Activated naive CD4-positive, alpha-beta T cell (primary cell): ENCODE results near the gene SNRNP27.

ENCODE experiments used
- DNase-seq, 4 experiments: peaks; one replicate each; lab custom pipeline; 2025; lab: John Stamatoyannopoulos, UW

Gene SNRNP27

DNA sequence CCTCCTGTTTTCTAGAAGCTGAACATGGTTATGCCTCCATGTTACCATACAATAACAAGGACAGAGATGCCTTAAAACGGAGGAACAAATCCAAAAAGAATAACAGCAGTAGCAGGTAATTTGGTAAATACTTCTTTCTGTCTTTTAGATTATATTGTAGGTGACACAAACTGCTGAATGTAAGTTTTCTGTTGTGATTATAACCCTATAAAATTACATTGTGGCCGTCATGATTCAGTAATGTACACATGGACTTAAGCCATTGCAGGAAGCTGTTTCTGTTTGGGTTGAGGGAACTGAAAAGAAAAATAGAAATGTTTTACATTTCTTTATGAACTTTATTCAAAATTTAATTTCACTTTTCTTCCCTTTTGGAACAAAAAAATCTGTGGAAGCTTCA, 22.4 kb downstream of the SNRNP27 start:
- DNase-seq, result no peak

GRCh38 chr2:69917852-69918251, 24.1 kb downstream of the SNRNP27 start:
- DNase-seq, result no peak

- no peak for DNase-seq
Measured at GRCh38 chr2:69918401-69918800, 24.6 kb downstream of the SNRNP27 start.

GRCh38 chr2:69923116-69923515, 29.4 kb downstream of the SNRNP27 start:
- no peak for DNase-seq

DNA sequence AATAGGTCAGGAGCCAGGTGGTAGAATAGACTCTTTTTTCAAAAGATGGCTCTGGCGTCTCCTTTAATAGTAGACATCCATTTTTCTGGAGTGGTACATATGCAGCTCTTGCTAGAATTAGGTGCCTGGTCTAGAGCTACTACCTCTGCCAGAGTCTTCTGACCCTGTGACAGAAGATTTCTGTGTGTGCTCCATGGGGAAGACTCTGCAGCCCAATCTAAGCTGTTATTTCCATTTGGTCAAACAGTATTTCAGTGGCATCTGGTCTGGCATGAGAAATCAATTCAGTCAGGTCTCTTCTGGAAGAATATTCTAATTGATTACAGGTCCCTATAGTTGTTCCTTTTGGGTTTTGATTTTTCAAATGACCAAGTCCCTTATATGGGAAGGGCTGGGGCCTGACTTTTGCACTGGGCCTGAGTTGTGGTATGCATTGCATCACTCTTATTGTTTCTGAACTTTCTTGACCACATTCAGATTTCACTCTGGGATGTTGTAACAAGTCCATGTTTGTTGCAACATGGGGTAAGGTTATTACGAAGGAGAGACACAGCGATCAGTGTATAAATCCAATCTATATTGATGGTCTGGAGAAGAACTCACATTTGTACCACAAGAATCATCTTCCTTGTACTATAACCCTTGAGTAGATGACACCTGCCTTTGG, 33.2 kb downstream of the SNRNP27 start:
- DNase-seq, result no peak

- no peak for DNase-seq
Measured at GRCh38 chr2:69931832-69932595, 38.3 kb downstream of the SNRNP27 start.

- no peak for DNase-seq
Measured at GRCh38 chr2:69932596-69932922, 38.8 kb downstream of the SNRNP27 start.

DNA sequence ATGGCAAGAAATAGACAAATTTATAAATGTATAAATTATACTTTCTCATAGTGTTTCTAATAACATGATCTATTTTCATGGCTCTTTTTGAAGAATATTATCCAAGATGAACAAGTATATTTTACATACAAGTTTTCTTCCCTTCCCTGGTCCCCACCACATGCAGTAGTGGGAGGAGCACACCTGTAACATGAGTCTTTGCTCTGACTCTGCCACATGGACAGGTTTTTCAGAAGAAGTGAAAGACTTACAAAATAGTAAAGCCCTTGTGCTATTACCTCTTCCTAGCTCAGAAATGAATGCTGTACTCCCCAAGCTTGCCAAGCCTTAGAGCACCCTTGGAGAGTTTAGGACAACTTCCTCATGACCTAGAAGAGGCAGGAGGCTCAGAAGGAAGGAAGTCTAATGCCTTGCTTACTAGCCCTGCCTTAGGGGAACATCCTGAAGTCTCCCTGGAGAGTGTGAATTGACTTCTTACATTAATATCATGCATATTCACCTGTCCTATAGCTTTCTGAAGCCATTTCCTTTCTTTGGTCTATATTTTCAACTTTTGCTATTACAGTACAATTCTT, 39.6 kb downstream of the SNRNP27 start:
- no peak for DNase-seq

GRCh38 chr2:69933839-69934613, 40.3 kb downstream of the SNRNP27 start:
- DNase-seq, result no peak

DNA sequence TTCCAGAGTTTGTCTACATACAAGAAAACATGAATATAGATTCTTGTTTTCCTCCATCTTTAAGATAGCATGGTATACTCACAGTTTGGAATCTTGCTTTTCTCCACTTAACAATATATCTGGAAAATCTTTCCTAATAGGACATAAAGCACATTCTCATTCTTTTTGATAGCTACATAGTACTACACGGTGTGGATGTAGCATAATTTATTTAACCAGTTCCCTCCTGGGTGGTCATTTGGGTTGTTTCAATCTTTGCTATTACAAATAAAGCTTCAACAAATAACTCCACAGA, 40.8 kb downstream of the SNRNP27 start:
- DNase-seq, result no peak

GRCh38 chr2:69935011-69935410, 41.3 kb downstream of the SNRNP27 start:
- DNase-seq, result no peak

- no peak for DNase-seq
Measured at GRCh38 chr2:69936906-69937305, 43.1 kb downstream of the SNRNP27 start.

DNA sequence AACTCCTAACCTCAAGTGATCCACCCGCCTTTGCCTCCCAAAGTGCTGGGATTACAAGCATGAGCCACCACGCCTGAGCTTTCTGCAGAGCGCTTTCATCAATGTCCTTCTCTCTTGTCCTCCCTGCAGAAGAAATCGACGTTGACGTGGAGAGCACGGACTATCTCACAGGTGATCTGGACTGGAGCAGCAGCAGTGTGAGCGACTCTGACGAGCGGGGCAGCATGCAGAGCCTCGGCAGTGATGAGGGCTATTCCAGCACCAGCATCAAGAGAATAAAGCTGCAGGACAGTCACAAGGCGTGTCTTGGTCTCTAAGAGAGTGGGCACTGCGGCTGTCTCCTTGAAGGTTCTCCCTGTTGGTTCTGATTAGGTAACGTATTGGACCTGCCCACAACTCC, 44.2 kb downstream of the SNRNP27 start:
- no peak for DNase-seq

DNA sequence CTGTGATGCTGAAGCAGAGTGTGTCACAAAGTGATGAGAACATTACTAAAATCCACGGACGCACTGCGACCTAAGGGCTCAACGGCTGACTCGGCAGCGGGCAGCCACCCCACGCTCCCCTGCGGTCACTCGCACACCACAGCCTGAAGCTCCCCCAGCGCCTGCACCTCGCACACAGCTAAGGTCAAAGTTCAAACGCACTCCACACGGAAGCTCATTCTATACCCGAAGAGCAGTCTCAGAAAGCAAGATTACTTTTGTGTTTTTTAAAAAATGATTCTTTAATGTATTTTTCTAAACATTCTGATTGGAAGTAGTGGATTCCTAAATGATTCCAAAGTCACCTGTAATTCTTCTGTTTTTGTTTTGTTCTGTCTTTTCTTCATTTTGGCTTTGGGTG, 46.0 kb downstream of the SNRNP27 start:
- DNase-seq, result no peak

DNA sequence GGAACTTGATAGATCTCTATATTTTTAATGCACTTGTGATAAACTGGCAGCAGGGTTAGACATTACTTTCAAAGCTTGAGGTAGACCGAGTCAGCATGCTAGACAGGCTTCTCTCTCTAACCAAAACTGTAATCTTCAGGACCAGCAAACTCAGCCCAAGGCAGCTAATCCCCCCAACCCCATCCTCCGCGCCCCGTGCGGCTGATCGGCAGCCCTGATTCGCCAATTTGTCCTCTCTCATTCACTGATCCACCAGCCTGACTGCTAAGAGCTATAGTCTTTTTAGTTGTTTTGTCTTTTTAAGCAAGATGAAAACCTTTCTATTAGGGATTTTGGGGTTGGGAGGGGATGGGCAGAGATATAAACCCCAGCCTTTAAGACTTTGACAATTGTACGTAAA, 46.9 kb downstream of the SNRNP27 start:
- no peak for DNase-seq

GRCh38 chr2:69943000-69943842, 49.5 kb downstream of the SNRNP27 start:
- DNase-seq, result no peak

DNA sequence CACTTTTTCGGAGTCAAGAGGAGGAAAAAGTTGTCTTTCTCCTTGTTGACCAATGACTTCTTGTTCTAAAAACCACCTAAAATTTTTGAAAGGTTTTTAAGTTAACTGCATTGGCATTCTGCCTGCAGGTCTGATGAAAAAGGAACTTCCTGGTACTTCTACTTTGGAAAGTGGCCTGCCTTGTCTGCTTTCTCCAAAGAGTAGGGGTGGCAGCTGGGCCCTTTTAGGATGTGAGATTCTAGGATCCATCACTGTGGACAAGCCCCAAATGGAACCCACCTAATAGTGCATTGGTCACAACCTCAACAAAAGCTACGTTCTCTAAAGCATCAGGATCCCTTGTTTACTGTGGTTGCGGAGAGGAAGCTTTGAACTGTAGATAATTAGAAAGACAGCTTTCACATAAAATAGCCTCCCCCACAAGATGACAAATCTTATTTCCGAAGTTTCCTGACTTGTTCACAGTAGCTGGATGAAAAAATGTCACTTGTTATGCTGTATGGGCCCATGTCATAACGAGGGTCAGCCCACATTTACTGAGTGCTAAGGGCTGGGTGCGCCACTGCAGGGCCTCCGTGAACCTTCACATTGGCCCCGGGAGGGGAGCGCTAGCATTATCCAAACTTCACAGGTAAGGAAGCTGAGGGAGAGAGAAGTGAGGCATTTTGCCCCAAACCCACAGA, 50.2 kb downstream of the SNRNP27 start:
- DNase-seq, result no peak

- no peak for DNase-seq
Measured at GRCh38 chr2:69944756-69945155, 51.0 kb downstream of the SNRNP27 start.

- no peak for DNase-seq
Measured at GRCh38 chr2:69945441-69945840, 51.7 kb downstream of the SNRNP27 start.

GRCh38 chr2:69945941-69946340, 52.2 kb downstream of the SNRNP27 start:
- no peak for DNase-seq
